GM19463 (cell line): ENCODE measurements around the gene DCLK3.

Experiments used
- ATAC-seq: cut with Tn5 transposase; IDR thresholded peaks from one replicate; pipeline ENCODE4 v1.9.1; 2021; ENCODE audit warnings: mild to moderate bottlenecking, moderate library complexity; ENCODE audit not compliant: unreplicated experiment

Gene DCLK3

GRCh38 chr3:36709826-36710365, 54.5 kb downstream of the DCLK3 start:
- ATAC-seq = no peak

GRCh38 chr3:36709281-36709680, 55.1 kb downstream of the DCLK3 start:
- ATAC-seq = no peak

- ATAC-seq = peak; percentile 78
Measured at GRCh38 chr3:36707623-36708409, 56.5 kb downstream of the DCLK3 start.

GRCh38 chr3:36705015-36705414, 59.3 kb downstream of the DCLK3 start:
- no peak for ATAC-seq

- no peak for ATAC-seq
Measured at GRCh38 chr3:36704280-36704679, 60.1 kb downstream of the DCLK3 start.

- no peak for ATAC-seq
Measured at GRCh38 chr3:36701249-36701572, 63.1 kb downstream of the DCLK3 start.

- peak; percentile 90 for ATAC-seq
Measured at GRCh38 chr3:36700537-36701248, 63.7 kb downstream of the DCLK3 start.

GRCh38 chr3:36698314-36698713, 66.0 kb downstream of the DCLK3 start:
- no peak for ATAC-seq

- no peak for ATAC-seq
Measured at GRCh38 chr3:36697229-36698001, 66.9 kb downstream of the DCLK3 start.

- ATAC-seq = no peak
Measured at GRCh38 chr3:36696799-36697198, 67.6 kb downstream of the DCLK3 start.

GRCh38 chr3:36695769-36696137, 68.6 kb downstream of the DCLK3 start:
- ATAC-seq = no peak

- ATAC-seq = no peak
Measured at GRCh38 chr3:36695113-36695768, 69.1 kb downstream of the DCLK3 start.

- peak; percentile 85 for ATAC-seq
Measured at GRCh38 chr3:36693670-36694069, 70.7 kb downstream of the DCLK3 start.

- ATAC-seq = no peak
Measured at GRCh38 chr3:36689560-36689959, 74.8 kb downstream of the DCLK3 start.

GRCh38 chr3:36688815-36689214, 75.5 kb downstream of the DCLK3 start:
- no peak for ATAC-seq

- no peak for ATAC-seq
Measured at GRCh38 chr3:36686516-36686915, 77.8 kb downstream of the DCLK3 start.

GRCh38 chr3:36681867-36682266, 82.5 kb downstream of the DCLK3 start:
- ATAC-seq = no peak

GRCh38 chr3:36680952-36681351, 83.4 kb downstream of the DCLK3 start:
- no peak for ATAC-seq

- peak; percentile 38 for ATAC-seq
Measured at GRCh38 chr3:36679384-36680200, 84.8 kb downstream of the DCLK3 start.
